ENCODE measurements around the gene WDR90. TPM values are rescaled to one million over a fixed set of nuclear protein-coding genes. Genes with fewer than 3 reads are reported as not detected.

Gene WDR90
- total RNA-seq, 4 donors from 2014 or later = 6.7 to 30.1 (median 8.4) TPM

DNA sequence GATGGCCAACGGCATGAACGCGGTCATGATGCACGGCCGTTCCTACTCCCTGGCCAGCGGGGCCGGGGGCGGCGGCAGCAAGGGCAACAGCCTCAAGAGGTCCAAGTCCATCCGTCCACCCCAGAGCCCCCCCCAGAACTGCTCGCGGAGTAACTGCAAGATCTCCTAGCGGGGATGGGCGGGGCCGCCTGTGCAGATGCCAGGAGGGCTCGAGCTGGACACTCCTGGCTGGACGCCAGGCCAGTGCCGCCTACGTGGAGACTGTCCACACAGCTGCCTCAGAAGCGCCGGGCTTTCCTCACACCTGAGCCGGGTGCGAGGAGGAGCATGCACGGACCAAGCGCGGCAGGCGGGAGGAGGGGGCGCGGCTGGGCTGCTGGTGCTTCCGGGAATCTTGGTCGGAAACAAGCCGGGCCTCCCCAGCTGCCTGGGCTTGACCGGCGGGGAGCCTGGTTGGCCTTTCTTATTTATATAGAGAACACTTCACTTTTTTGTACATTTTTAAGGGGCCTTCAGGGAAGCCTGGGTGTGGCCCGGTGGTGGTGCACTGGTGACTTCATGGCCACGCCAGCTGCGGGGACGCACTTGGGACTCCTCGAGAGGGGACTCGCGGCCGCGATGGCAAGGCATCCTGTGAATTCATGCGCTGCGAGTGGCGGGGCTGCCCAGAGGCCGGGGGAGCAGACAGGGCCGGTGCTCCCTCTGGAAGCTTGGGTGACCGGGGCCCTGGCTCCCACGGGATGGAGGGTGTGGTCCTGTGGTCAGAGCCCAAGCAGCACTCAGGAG is 21.5 kb upstream of the WDR90 start:
- TF ChIP-seq, protein P1, sequence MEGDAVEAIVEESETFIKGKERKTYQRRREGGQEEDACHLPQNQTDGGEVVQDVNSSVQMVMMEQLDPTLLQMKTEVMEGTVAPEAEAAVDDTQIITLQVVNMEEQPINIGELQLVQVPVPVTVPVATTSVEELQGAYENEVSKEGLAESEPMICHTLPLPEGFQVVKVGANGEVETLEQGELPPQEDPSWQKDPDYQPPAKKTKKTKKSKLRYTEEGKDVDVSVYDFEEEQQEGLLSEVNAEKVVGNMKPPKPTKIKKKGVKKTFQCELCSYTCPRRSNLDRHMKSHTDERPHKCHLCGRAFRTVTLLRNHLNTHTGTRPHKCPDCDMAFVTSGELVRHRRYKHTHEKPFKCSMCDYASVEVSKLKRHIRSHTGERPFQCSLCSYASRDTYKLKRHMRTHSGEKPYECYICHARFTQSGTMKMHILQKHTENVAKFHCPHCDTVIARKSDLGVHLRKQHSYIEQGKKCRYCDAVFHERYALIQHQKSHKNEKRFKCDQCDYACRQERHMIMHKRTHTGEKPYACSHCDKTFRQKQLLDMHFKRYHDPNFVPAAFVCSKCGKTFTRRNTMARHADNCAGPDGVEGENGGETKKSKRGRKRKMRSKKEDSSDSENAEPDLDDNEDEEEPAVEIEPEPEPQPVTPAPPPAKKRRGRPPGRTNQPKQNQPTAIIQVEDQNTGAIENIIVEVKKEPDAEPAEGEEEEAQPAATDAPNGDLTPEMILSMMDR (IDR thresholded peaks at IDR 0.05; ENCODE audit: low read depth) = no peak

DNA sequence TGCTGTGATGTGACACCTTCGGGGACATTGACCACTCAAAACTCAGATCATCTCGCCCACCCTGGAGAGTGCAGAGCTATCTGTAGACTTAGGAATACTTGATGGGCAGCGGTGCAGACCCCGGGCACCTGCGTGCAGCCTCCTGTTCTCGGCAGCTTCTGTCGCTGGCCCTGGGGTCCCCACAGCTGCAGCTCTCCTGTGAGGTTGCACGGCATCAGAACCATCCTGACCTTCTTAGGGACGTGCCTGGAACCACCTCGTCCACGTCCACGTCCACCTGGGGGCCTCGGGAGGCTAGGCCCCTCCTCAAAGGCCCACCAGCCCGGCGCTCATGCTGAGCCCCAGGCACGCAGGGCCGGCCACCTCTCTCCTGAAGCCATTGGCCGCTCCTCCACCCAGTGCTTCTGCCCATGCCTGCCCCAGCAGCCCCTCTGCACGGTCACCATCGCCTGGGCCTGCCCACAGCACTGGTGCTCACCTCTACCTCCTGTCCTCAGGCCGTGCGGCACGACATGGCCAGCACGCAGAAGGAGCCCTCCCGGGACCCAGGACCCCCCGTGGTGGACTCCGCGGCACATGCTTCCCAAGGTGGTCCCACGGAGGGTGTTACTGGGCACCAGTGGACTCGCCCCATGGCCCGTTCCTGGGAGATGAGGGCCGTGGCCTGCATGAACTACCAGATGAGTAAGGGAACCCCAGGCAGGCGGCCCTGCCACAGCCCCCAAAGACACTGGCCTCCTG is 20.7 kb upstream of the WDR90 start:
- TF ChIP-seq, protein P1 (IDR thresholded peaks at IDR 0.05; ENCODE audit: low read depth) = no peak

DNA sequence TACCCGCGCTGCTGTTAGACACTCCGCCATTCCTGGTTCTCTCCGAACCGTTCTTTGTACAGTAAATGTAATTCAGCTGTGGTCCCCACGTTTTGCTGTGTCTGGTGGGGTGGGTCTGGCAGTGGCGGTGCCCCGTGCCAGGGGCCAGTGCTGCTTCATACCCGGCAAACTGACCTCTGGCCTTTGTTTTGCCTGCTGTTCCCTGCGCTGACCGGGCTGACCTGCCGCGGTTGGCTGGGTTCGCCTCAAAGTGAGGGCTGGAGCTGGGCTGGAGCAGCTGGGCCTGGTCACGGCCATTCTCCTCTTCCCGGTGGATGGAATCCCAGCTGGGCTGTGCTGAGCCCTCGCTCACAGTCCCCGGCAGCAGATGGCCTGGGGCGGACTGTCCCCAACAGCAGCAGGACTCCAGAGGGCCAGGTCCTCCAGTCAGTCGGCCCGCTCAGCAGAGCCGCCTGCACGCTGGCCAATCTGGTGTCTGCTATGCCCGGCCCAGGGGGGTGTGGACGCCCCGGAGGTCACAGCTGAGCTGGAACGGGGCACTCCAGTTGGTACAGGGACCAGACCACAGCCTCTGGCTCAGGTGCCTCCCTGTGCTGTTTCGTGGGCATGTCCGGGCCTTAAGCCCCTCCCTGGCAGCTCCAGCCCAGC is 19.9 kb upstream of the WDR90 start:
- TF ChIP-seq, protein P1 (IDR thresholded peaks at IDR 0.05; ENCODE audit: low read depth) = no peak

DNA sequence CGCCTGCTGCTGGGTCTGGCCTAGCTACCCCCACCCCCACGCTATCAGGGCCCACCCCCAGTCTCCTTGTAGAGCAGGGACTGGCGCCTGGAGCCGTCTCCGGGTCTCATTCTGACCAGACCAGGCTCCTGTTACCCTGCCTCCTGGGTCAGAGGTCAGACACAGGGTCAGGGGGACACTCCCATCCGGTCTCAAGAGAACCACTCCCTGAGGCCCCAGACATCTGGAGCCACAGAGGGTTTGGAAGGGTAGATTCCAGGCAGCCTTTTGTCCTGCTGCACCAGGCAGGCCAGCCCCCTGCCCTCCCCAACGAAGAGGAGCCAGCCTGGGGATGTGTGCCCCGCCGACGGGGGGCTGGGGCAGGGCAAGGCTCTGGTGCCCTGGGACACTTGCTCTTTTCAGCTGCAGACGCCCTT is 19.3 kb upstream of the WDR90 start:
- TF ChIP-seq, protein P1 (IDR thresholded peaks at IDR 0.05; ENCODE audit: low read depth) = no peak

DNA sequence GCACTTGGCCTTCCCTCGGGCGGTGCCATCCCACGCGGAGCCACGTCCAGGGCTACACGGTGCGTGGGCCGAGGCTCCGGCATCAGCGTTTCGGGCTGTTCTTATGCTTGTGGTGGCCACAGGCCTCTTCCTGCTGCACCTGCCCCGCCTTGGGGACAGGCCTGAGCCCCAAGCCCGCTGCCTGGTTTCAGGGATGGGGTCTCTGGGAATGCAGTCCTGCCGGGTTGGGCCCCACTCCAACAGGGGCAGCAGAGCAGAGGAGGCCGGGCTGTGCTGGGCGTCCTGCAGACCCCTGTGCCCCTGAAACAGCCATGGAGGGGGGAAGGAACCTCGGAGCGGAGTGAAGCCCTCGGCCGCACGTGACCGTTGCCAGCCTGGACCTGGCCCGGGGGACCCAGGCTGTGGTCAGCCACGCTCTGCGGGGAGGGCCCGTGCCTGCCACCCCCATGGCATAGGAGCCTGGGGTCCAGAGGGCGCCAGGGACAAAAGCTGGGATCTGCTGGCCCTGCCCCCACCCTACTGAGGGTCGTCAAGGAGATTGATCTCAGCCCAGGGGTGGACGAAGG is 18.8 kb upstream of the WDR90 start:
- TF ChIP-seq, protein P1 (IDR thresholded peaks at IDR 0.05; ENCODE audit: low read depth) = no peak

DNA sequence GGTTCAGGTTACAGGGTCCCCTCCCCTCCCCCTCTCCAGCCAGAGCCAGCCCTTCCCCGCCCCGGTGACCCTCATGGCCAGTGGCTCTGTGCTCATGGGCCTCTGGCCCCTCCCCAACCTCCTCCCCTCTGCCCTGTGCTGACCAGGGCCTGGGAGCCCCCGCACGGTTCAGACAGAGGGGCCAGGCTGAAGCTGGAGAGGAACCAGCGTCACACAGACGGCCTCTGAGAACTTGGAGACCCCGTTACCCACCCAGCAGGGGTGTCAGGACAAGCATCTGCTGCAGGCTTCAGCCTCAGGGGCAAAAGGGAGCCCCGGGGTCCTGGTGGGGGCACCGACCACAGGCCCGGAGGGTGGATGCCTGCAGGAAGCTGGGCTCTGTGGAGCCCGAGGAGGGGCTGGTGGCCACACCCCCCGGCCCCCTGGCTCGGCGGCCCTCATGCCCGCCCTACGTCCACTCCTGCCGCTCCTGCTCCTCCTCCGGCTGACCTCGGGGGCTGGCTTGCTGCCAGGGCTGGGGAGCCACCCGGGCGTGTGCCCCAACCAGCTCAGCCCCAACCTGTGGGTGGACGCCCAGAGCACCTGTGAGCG is 18.3 kb upstream of the WDR90 start, which contains the start of gene WFIKKN1:
TSS of gene WFIKKN1 (plus strand) at position 171 of the 591 bp plus-strand sequence. CDS start at position 440, 269 bp downstream.
- TF ChIP-seq, protein P1 (IDR thresholded peaks at IDR 0.05; ENCODE audit: low read depth) = no peak
